Activated CD4-positive, CD25-positive, alpha-beta regulatory T cell treated with anti-CD3 and anti-CD28 coated beads, Interleukin-2, amount 50 U/mL, for 72 hours (primary cell): ENCODE data around the gene PRDM16.

Experiments used
- DNase-seq: peaks from one replicate; pipeline ENCODE4 v3.0.0; 2021

Gene PRDM16

GRCh38 chr1:3033040-3033789 lies 35.8 kb upstream of the PRDM16 start:
- DNase-seq, result no peak

DNA sequence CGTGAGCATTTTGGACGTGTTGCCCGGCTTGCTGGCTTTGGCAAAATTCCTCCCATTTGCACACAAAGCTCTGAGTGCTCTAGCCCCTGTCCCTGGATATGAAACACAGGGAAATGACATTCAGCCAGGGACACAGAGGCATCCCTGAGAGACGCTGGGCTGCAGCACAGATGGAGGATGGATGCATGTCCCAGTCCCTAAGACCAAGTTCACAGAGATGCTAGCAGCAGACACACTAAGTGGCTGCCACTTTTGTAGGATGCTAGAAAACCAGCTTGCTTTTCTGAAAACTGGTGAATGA lies 35.3 kb upstream of the PRDM16 start:
- no peak for DNase-seq

GRCh38 chr1:3034162-3034561 lies 34.8 kb upstream of the PRDM16 start:
- DNase-seq, result no peak

DNA sequence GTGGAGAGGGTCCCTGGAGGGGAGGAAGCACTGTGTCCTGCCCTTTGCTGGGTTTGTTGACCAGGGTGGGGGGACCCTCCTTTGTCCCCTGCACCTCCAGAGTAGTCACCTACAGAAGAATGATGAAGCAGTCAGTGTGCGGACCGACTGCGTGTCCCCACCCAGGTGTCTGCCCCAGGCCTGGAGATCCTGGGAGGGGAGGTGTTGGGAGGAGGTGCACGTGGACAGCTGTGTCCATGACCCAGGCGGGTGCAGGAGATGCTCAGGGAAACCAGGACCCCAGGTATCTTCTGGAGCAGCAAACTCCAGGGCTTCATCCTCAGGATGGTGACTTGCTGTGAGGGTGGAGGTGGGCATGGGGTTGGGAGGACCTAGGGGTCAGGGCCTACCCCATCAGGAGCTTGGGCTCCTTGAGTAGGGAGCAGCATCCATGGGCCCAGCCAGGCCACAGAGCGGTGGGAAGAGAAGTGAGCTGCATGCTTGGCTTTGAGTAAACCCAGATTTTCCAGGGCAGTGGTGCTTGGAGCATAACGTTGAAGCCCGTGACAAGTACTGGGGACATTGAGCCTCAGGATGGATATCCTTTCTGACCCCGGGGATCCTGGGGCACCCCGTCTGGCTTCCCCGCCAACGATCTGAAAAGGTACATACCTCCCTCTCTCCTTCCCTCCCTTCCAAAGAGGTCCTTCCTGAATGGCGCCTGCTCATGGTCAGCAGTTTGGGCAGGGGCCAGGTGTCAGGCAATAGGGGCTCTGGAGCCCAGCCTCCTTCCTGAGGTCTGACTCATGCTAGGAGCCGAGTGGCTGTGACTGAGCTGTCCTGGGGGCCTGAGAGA lies 34.1 kb upstream of the PRDM16 start:
- DNase-seq, result no peak

- no peak for DNase-seq
Measured at GRCh38 chr1:3035563-3036446, 33.2 kb upstream of the PRDM16 start.

DNA sequence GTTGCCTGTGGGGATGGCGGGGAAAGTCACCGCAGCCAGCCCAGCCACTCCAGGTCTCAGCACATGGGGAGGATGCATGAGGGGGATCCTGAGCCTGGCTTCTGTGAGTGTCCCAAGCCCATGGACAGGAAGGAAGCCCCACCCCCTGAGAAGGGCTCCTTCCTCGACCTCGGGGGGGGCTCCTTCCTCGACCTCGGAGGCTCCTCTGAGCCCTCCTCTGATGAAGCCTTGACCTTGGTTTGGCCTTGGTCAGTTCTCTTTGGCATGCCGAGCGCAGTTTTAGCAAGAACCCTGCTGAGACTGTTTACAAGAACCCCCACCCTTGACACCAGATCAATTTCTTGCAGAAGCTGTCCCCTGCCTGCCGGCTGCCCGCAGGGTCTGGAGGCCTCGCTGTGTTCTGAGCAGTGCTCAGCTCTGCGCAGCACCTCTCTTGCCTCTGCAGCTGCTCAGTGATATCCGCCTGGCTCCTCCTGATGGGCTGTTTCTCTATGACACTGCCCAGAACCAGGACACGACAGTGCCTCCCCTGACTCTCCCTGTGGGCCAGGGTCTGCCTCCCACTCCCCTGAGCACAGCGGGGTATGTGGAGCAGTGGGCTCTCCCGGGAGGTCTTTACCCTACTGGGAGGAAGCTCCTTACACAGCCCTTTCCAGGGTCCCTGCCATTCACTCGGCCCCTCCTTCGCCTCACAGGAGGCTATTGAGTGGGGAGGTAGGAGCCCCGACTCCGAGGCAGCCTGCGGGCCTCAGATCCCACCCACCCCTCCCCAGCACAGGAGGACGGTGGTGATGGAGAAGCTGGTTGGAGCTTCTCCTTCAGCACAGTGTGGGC lies 32.3 kb upstream of the PRDM16 start:
- DNase-seq, result no peak

DNA sequence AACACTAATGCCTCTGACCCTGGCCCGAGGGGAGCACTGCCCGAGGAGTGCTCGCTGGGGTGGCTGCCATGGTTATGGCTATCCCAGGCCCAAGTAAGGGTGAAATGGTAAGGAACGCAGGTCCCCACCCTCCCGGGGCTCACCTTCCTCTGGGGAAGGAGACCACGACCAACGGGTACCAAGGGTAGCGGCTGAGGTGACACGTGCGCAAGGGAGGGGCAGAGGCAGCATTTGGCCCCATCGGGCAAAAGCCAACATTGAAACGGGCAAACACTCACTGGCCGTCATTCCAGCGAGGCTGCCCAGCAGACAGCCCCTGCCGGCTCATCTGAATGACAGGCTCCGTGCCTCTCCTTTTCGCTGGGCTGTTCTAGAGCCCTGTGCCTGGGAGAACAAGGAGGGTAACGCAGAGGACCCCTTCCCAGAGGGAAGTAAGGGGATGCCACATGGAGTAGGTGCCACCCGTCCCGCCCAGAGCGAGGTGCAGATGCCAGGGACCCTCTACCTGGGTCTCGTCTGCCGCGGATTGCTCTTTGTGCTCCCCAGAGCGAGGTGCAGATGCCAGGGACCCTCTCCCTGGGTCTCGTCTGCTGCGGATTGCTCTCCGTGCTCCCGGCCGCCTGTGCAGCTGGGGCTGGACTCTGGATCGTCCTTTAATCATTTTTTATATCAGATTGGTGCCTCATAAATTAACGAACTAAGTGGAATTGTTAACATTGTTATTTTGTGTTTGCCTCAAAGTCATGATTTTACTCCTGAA lies 31.5 kb upstream of the PRDM16 start:
- no peak for DNase-seq

DNA sequence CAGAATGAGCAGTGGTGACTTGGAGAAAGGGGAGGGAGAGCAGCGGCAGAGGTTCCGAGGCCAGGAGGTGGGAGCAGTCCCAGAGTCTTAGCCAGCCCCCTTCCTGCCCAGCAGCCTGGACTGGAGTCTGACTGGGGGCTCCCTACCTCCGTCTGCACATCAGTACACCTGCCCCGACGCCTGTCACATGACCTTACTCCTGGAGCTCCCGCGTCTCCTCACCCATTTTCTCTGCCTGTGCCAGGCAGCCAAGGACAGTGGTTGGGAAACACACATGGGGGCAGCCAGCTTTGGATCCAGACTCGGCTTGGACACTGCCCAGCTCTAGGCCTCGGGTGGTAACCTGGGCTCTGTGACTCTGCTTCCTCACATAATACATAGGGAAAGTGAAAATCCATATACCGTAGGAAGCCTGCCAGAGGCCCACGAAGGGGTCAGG lies 30.9 kb upstream of the PRDM16 start:
- DNase-seq, result no peak

DNA sequence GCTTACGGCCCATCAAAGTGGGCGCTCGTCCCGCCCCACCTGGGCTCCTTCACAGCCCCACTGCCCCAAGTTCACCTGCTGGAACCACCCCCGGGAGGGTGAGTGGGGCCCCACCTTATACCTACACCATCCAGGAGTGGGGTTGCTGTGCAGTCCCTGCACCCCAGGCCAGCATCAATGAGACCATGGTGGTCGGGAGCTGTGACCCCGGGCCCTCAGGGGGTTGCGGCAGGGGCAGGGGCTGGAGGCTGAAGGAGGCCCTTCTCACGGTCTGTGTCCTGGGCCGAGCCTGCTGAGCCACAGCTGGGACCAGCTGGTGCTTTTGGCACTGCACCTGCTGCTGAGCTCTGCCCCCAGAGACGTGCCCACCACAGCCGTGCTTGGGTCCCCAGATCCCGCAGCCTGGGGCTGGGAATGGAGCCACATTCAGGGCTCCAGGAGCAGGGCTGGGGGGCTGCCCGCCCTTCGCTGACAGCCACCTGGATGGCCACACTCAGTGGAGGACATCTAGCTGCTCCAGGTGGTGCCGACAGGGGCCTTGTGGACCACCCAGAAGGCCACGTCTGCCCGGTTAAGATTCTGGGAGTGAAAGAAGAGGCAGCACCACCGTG lies 30.3 kb upstream of the PRDM16 start:
- no peak for DNase-seq

DNA sequence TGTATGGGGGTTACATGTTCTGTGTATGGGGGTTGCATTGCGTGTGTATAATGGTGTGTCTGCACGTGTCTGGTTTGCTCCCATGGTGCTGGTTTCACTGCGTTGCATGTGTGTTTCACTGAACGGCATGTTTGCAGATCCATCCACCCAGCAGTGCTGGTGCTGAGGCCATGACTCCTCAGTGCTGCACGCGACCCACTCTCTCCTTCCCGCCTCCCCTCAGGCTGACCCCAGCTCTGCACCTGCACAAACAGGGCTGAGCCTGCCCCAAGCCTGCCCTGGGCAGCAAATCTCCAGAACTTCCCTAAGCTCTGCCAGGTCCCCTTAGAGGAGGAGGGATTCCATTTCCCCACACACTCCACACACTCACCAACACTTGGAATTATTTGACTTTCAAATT lies 29.0 kb upstream of the PRDM16 start:
- no peak for DNase-seq

- no peak for DNase-seq
Measured at GRCh38 chr1:3042481-3042880, 26.5 kb upstream of the PRDM16 start.

- DNase-seq, result no peak
Measured at GRCh38 chr1:3049164-3049563, 19.8 kb upstream of the PRDM16 start.

DNA sequence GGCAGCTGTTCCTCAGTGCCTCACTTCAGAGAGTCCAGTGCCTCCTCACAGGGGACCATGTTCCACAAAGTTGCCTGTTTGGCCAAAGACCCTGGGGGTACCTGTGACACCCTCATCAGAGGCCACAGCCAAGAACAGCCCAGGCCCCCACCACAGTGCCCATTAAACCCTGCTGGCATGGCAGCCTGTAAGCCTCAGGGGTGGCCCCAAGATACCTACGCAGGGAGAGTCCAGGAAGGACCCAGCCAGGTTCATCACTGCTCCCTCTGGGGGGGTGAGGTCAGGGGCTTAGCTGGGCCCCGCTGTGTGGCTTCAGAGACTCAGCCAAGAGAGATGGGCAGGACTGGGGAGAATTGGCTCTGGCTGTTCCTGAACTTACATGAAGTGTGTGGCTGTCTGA lies 19.1 kb upstream of the PRDM16 start:
- no peak for DNase-seq

- DNase-seq, result no peak
Measured at GRCh38 chr1:3050603-3051002, 18.4 kb upstream of the PRDM16 start.

DNA sequence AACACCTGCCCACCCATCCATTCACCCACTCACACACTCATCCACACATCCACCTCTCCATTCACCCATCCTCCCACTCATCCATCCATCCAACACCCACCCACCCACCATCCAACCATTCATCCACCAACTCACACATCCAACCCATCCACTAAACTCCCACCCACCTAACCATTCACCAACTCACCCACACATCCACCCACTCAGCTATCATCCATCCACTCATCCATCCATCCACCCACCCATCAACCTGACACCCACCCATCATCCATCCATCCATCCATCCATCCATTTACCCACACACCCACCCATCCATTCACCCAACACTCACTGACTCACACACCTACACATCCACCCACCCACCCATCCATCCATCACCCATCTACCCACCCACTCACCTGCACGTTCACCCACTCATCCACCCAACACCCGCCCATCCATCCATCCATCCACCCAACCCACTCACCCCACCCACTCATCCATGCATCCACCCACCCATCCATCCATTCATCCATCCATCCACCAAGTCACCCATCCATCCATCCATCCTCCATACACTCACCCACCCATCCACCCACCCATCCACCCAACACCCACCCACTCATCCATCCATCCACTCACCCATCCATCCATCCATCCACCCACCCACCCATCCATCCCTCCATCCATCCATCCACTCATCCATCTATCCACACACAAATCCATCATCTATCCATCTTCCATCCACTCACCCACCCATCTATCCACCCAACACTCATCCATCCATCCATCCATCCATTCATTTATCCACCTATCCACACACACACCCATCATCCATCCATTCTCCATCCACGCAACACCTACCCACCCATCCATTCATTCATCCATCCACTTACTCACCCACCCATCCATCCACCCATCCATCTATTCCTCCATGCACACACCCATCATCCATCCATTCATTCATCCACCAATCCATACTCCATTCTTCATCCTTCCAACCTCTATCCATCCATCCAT lies 17.4 kb upstream of the PRDM16 start:
- DNase-seq, result no peak

- no peak for DNase-seq
Measured at GRCh38 chr1:3052501-3052900, 16.5 kb upstream of the PRDM16 start.

GRCh38 chr1:3053366-3053980 lies 15.5 kb upstream of the PRDM16 start:
- no peak for DNase-seq

DNA sequence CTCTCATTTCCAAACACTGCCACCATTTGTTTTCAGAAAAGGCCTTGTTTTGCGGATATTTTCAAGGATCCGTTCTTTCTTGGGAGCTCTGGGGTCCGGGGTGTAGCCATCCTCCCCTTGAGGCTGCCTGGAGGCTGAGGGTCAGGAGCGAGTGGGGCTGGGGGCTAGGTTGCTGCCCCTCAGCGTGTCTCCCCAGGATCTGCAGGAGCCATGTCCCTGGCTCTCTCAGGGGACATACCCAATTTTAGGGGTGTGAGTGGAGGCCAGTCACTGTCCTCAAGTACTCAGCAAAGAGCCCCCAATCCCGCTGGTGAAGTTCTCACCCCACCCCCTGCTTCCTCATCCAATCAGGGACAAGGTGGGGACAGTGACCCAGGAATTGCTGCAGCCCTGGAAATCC lies 15.0 kb upstream of the PRDM16 start:
- DNase-seq, result no peak

DNA sequence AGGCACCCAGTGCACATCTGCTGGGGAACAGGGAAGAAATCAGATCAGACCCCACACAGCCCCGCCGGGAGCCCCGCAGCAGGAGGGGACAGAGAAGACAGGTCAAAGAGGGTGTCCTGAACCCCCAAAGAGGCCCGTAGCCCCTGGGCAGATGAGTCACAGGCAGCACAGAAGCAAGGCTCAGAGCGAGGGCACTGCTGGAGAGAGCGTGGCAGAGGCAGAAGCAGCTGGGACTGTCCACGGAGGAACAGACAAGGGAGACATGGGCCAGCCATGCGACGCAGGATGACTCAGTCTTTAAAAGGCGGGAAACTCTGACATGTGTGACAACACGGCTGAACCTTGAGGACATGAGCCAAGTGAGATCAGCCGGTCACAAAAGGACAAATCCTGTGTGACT lies 14.5 kb upstream of the PRDM16 start:
- no peak for DNase-seq

DNA sequence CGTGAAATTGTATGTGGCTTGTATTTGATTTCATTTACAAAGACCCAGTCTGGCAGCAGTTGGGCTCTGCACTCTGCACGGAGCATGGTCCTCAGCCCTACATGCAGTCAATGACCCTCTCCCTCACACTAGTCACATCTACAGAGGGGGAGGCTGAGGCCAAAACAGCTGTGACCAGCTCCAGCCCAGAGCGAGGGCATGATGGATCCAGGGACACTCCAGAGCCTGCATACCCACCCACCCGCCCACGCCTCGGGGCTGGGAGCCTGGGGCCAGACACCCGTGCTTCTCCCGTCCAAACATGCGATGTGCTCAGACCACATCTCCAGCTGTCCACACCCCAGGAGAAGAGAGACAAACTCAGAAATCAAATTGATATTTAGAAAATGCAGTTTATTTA lies 14.0 kb upstream of the PRDM16 start:
- no peak for DNase-seq
